HT1080 (cell line): ENCODE data around the gene ADD3. TPM values are rescaled to one million over a fixed set of nuclear protein-coding genes. Genes with fewer than 3 reads are reported as not detected.
"Not testable (repeated sequence)": the region's sequence is repeated elsewhere in the genome, so short reads cannot be mapped to it uniquely, and the experiment has no call there.

Source experiments
- DNase-seq: peaks from one replicate; pipeline ENCODE4 v3.0.0-alpha.2; 2015; ENCODE audit warnings: low read depth
- total RNA-seq: library from RNA; depleted of rRNA; stranded (reverse); fragments of >200 nt; shearing (Covaris generic); gene quantifications from 2 replicates; pipeline ENCODE4 v1.2.3, GENCODE V29; 2014

ADD3 gene
- total RNA-seq, 1 experiment from 2014 or later: 22.5 TPM

DNA sequence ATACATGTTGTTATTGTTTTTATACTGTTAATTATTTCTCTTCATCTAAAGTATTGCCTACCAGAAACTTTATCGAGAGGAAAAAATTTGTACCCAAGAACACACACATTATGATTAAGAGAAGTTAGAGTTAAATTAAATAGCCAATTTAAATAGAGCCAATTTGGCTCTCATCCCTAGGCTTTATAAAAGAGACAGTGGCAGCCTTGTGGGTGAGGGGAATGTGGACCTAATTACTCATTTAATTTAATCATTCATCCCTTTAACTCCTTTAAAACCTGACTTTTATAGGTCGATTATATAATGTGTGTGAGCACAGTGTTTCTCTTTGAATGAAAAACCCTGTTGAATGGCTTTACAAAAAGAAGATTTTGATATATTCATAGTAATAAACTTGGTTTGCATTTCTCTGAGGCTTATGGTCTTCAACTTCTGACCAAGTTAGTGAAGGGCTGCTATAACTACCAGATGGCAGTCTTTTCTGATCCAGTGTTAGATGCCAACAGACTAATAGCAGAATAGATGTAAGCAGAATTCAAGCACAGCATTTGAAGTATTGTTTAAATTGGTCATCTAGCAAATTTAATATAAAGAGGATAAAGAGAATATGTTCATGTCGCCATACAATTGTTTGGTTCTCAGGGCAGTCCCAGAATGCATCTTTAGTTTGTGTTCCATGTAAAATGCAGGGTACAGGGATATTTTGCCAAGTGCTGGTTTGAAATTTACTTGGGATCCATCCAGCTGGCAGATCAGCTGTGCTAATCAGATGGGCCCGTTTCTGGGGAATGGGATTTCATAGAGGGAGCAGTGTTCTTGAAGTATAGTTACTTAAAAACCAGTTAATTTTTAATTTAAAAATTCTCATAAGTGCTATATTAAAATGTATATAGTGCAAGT lies 25.3 kb downstream of the ADD3 start:
- DNase-seq: no peak

DNA sequence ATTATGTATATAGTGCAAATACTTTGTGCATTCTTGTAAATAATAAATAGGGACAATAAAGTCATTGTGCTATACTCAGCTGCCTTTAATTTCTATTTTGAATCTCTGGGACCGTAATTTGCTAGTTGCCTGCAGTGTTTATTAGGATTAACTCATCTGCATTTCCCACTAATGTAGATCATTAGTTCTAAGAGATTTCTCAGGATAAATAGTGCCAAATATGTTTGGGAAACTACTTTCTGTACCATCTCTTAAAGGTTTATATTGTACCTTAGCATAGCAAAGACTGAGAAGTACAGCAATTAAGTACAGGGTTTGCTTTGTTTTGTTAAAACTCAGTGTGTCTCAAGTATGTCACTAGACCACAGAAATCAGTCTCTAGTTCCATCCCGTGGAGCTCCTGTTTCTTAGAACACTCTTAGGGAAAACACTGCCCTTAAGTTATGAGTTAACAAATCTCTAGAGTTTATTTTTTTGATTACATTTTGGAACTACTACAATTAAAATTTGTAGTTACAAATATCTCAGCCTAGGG lies 26.0 kb downstream of the ADD3 start:
- no peak for DNase-seq

DNA sequence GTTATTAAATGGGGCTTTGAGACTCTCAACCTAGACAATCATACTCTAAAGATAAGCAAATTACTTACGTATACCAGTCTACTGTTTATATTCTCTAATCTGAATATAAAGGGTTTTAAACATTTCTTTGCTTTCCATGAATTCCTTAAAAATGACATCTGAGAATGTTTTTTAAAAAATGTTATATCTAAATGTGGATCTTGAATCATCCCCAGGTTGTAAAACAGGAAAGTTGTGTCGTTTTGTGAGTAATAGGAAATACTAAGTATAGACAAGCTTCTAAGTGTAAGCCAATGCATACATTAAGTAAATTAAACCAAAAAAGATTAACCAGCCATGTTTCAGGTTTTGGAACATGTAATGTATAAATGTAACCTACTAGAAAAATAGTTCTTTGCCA lies 26.8 kb downstream of the ADD3 start:
- DNase-seq: no peak

DNA sequence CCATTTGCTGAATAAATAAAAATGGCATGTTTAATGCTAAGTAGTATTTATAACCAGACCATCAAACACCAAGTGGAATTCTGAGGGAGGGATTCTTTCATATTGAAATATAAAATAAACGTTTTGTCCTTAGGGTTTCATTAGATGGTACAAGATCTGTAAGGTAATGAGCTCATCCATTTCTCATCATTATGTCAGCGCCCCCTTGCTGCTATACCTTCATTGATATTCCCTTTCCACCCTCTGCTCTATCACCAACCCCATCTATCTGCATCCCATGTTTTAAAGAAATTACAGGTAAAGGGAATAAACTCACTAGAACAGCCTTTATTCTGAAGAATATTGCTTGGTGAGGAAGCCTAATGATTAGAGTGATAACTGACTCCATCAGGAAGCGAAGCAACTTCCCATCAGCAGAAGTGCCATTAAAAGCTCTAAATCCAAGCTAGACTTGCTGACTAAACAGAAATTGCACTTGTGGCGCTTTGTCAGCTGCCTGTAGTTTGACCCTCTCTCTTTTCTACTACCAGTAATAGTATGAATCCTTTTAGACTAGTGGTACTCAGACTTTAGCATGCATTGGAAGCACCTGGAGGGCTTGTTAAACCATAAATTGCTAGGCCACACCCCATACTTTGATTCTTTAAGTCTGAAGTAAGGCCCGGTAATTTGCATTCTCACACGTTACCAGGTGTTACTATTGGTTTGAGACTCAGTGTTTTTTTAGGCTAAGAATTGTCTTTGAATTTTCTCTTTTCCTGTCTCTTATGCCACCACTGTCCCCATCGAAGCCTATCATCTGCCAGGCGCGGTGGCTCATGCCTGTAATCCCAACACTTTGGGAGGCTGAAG lies 27.5 kb downstream of the ADD3 start:
- no peak for DNase-seq

DNA sequence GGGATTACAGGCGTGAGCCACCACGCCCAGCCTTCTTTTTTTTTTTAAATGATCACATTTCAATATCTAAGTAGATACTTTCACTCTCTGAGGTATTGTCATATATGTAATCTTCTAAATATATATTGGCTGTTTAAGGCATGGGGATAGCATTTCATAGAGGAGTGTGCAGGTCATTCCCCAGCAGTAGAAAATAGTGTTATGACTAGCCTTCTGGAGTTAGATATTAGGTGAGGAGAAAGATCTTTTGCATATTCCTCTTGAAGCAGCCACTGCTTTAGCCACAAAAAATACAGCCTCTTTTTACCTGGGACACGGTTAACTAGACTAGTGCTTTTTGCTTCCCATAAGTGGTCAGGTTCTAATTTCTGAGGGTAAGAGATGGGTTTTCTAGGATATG lies 28.9 kb downstream of the ADD3 start:
- no peak for DNase-seq

DNA sequence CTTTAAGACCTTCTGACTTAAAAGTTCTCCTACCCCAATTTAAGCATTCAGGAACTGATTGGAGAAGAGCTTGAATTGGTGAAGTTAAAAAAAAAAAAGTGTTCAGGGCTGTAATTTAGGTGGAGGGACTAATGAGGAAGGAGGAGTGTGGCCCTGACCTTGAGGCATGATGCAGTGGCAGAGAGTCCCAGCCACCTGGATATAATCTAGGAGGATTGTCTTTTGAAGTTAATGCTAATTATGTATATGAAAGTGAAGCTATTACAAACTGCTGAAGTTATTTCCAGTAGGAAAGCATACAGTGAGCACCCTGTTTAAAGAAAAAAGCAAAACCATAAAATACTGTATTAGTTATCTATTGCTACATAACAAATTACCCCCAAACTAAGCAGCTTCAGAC lies 31.5 kb downstream of the ADD3 start:
- no peak for DNase-seq

DNA sequence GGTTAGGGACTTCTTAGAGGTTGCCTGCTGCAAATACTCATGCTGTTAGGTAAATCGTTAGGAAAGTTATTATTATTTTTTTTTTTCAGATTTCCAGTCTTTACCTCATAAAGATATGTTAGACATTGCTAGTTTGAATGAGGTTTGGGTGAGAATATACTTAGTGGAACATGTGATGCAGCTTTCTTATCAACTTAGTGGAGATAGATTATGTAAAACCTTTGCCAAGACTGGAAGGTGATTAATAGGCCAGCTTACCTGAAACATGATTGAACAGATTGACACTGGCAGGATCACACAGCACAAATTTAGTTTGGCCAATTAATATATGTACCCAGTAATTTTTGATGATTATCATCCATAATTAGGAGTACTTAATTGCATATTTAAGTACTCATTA lies 32.3 kb downstream of the ADD3 start:
- DNase-seq: no peak

DNA sequence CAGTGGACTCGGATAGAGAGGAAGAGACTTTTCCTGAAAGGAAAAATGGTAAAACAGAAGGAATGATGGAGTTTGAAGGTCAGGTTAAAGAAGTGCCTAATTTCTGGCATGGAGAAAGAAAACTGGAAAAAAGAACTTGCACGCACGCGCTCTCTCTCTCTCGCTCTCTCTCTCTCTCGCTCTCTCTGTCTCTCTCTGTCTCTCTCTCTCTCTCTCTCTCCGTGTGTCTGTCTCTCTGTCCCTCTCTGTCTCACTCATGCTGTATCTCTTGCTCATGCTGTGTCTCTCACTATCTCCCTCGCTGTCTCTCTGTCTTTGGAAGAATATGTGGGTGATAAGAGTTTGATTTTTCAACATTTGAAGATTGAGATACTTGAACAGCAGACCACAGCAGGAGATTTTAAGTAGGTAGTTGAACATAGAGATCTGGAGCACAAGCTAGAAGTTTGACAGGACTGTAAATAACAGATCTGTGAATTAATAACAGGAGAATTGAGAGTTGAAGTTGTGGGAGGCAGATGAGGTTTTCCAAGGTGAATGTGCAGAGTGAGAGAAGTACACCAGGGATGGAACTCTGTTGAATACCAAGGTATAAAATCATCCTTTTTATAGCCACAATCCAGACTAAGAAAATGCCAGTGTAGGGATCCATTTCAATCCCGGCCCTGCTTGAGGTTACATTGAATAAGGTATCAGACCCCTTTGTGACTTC lies 33.1 kb downstream of the ADD3 start:
- no peak for DNase-seq

DNA sequence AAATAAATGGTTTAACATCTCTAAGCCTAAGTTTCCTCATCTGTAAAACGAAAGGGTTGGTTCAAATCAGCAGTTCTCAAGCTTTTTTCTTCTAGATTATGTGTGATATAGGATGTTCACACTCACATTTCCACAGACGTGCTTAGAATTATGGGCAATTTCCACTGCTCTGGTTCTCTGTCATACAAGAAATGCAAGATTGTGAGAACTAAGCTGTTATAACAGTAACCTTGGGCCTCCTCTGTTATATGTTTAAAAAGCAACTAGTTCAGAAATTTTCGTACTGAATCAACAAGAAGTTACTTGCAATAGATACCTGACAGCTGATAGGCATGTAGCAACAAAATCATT lies 33.7 kb downstream of the ADD3 start:
- DNase-seq: no peak

DNA sequence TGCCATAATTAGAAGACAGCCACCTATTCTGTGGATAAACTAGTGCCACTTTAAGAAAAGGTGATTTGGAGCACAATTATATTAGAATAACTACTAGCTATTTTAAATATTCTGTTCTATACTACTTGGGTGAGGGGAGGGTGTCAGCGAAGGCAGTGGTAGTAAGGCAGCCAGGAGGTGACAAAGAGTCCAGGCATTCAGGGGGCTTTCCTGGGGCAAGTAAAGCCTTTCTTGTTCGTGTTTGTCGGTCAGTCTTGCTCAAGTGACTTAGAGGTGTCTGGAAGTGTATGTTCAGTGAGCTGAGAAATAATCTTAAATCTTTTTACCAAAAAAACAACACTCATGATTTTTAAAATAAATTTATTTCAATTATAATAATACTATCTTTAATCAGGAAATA lies 34.4 kb downstream of the ADD3 start:
- no peak for DNase-seq

DNA sequence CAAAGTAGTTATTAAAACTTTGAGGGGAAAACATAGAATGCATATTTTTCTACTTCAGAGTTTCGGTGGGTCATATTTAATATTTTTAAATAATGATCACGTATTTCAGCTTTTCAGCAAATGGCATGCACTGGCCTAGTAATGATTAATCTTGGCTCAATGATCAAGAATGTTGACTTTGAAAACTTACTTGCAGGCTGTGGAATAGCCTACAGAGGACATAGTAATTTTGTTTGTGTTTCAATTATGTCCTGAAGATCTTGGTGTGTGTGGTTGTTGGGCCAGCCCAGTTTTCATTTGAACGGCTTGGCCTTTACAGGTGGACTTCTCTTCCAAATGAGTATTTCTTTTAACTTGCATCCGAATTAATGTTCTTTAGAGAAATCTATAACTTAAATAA lies 35.1 kb downstream of the ADD3 start:
- DNase-seq: no peak

DNA sequence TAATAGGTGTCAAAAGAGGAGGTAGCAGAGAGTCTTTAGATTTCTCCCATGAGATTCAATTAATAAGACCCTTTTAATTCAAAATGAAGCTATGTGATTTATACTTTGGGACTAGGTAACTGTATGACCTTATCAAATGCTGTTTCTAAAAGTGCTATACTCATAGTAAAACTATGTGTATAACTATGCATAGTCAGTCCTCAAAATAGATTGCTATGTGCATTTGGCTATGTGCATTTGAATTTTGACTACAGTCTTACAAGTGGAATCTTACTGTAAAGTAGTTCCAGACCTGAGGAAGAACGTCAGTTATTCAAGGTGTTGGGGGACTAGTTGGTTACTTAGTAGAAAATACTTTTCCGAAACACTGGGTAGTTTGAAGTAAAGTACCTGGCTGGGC lies 36.9 kb downstream of the ADD3 start:
- no peak for DNase-seq

DNA sequence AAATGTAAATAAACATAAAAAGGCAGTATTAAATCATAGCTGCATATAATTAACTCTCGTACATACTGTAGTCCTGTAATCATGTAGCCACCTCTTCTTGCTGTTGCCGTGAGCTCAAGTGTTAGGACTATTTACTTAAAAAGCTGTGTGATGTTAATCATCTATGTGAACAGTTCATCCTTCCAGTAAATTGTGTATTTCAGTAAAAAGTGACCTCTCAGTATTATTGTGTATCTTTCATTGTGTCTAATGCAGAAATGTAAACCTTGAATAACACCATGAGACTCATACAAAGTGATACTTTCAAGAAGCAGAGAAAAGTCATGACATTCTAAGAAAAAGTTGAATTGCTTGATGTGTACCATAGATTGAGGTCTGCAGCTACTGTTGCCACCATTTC lies 38.0 kb downstream of the ADD3 start:
- DNase-seq: no peak

DNA sequence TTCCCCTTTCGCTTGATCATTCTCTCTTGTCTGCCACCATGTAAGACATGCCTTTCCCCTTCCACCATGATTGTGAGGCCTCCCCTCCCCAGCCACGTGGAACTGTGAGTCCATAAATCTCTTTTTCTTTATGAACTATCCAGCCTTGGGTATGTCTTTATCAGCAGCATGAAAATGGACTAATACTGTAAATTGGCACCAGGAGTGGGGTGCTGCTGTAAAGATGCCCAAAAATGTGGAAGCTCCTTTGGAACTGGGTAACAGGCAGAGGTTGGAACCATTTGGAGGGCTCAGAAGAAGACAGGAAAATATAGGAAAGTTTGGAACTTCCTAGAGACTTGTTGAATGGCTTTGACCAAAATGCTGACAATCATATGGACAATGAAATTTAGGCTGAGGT lies 40.4 kb downstream of the ADD3 start:
- not testable (repeated sequence) for DNase-seq

DNA sequence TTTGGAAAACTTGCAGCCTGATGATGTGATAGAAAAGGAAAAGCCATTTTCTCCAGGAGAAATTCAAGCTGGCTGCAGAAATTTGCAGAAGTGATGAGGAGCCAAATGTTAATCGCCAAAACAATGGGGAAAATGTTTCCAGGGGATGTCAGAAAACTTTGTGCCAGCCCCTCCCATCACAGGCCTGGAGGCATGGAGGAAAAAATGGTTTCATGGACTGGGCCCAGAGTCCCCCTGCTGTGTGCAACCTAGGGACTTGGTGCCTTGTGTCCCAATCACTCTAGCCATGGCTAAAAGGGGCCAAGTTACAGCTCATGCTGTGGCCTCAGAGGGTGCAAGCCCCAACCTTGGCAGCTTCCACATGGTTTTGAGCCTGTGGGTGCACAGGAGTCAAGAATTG lies 41.0 kb downstream of the ADD3 start:
- DNase-seq: no peak

DNA sequence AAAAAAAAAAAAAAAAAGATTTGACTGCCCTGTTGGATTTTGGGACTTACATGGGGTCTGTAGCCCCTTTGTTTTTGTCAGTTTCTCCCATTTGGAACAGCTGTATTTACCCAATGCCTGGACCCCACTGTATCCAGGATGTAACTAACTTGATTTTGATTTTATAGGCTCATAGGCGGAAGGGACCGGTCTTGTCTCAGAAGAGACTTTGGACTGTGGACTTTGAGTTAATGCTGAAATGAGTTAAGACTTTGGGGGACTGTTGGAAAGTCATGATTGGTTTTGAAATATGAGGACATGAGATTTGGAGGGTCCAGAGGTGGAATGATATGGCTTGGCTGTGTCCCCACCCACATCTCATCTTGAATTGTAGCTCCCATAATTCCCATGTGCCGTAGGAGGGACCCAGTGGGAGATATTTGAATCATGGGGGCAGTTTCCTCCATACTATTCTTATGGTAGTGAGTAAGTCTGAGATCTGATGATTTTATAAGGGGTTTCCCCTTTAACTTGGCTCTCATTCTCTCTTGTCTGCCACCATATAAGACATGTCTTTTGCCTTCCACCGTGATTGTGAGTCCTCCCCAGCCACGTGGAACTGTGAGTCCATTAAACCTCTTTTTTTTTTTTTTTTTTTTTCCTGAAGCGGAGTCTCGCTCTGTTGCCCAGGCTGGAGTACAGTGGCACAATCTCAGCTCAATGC lies 42.3 kb downstream of the ADD3 start:
- DNase-seq: not testable (repeated sequence)

DNA sequence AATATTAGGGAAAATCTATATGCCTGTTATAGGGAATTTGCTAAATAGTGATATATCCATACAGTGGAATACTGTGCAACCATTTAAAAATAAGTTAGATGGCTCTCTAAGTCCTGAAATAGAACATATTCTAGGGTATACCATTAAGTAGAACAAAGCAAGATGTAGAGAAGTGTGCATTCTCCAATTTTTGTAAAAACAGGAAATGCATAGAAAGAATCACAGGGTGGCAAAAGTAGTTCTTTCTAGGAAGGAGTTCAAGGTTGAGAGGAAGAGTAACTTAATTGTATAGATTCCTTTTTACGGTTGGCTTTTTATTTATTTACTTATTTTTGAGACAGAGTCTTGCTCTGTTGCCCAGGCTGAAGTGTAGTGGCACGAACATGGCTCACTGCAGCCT lies 43.7 kb downstream of the ADD3 start:
- DNase-seq: no peak

DNA sequence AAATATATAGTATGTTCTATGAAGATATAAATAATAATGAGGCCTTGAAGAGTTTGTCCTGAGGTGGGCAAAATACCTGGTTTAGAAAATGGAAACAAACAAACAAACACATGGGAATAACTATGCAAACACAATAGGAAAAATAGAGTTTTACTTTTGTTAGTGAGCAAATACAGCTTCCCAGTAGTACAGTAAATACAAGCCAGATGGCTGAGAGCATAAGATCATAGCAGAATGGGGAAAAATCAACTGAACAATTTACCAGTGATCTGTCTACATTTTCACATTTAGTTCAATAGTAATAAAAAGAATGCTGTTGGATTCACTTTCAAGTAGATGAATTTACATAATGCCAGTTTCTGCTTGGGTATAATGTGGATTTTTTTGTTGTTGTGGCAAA lies 45.1 kb downstream of the ADD3 start:
- DNase-seq: no peak

DNA sequence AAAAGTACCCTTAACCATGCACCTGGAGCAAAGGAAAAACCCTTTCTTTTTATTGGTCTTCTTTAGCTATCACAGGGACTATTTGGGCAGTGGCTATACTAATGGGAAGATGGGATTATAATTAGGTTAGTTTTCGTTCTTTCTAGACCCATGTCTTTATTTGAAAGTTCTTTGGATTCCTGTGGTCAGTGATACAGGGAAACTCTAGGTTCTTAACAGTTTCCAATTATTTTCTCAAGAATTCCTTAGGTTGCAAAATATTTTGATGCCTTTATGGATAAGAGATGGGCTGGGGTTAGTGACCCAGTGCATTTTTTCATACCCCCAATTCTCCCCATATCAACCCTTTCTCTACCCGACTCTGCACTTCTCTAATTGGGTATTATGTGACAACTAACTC lies 49.0 kb downstream of the ADD3 start:
- DNase-seq: no peak

DNA sequence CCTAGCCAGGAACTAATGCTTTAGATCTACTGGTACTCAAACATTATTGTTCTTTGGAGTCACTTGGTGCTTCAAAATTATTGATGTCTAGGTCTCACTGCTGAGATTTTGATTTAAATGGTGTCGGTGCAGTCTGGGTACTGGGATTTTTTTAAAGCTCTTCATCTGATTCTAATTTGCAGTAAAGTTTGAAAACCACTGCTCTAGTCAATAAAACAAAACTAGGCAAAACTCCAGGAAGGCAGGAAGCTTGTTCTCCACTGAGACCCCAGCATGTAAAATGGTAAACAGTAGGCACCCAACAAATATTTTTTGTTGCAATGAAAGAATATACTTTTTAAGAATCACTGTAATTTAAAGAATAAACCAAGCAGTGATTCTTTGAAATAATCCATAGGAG lies 49.7 kb downstream of the ADD3 start:
- no peak for DNase-seq

DNA sequence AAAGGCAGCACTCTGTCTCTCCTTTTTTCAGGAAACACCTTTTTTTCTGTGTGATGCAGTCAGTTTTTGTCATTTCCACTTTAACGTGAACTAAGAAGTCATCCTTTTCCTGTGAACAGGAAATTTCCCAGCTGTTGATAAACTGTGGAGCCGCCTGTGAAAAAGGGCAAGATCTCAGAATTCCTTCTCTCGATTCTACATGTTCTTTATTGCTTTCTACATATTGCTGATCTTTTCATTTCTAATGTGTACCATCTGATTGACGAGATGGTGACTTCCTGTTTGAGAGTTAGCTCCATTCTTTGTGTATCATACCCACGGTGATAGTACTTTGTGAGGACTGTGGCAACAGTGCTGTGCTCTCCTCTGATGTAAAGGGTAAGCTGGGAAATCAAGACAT lies 50.4 kb downstream of the ADD3 start:
- DNase-seq: no peak
